C4-2B (cell line): ENCODE results near the gene TMTC4.

Experiments used
- H3K27ac ChIP-seq: fragments of 450-650 bp; 2 replicates; pipeline ENCODE4 v1.5.1; 2017
- ZFX ChIP-seq: fragments of 450-650 bp; IDR thresholded peaks from 2 replicates; pipeline ENCODE4 v1.6.1; 2017
- TF ChIP-seq, protein P1 (sequence below): fragments of 450-650 bp; conservative IDR thresholded peaks from 2 replicates; pipeline ENCODE4 v1.5.1; 2017; ENCODE audit warnings: mild to moderate bottlenecking

The TMTC4 gene, protein sequence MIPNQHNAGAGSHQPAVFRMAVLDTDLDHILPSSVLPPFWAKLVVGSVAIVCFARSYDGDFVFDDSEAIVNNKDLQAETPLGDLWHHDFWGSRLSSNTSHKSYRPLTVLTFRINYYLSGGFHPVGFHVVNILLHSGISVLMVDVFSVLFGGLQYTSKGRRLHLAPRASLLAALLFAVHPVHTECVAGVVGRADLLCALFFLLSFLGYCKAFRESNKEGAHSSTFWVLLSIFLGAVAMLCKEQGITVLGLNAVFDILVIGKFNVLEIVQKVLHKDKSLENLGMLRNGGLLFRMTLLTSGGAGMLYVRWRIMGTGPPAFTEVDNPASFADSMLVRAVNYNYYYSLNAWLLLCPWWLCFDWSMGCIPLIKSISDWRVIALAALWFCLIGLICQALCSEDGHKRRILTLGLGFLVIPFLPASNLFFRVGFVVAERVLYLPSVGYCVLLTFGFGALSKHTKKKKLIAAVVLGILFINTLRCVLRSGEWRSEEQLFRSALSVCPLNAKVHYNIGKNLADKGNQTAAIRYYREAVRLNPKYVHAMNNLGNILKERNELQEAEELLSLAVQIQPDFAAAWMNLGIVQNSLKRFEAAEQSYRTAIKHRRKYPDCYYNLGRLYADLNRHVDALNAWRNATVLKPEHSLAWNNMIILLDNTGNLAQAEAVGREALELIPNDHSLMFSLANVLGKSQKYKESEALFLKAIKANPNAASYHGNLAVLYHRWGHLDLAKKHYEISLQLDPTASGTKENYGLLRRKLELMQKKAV

GRCh38 chr13:100674572-100674871 lies at the start of gene TMTC4:
TMTC4 (minus strand) TSS chr13:100674795; CDS start chr13:100670362, 4,433 bp downstream.
- H3K27ac ChIP-seq: peak within 1 kb of the TSS; percentile 88
- peak; percentile 78 for TF ChIP-seq ZFX
- TF ChIP-seq, protein P1, sequence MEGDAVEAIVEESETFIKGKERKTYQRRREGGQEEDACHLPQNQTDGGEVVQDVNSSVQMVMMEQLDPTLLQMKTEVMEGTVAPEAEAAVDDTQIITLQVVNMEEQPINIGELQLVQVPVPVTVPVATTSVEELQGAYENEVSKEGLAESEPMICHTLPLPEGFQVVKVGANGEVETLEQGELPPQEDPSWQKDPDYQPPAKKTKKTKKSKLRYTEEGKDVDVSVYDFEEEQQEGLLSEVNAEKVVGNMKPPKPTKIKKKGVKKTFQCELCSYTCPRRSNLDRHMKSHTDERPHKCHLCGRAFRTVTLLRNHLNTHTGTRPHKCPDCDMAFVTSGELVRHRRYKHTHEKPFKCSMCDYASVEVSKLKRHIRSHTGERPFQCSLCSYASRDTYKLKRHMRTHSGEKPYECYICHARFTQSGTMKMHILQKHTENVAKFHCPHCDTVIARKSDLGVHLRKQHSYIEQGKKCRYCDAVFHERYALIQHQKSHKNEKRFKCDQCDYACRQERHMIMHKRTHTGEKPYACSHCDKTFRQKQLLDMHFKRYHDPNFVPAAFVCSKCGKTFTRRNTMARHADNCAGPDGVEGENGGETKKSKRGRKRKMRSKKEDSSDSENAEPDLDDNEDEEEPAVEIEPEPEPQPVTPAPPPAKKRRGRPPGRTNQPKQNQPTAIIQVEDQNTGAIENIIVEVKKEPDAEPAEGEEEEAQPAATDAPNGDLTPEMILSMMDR: no peak

- TF ChIP-seq, protein P1: no peak
- no peak for TF ChIP-seq ZFX
- no peak overlapping the region for H3K27ac ChIP-seq
Observed at GRCh38 chr13:100722517-100722916, 47.9 kb upstream of the TMTC4 start.

DNA sequence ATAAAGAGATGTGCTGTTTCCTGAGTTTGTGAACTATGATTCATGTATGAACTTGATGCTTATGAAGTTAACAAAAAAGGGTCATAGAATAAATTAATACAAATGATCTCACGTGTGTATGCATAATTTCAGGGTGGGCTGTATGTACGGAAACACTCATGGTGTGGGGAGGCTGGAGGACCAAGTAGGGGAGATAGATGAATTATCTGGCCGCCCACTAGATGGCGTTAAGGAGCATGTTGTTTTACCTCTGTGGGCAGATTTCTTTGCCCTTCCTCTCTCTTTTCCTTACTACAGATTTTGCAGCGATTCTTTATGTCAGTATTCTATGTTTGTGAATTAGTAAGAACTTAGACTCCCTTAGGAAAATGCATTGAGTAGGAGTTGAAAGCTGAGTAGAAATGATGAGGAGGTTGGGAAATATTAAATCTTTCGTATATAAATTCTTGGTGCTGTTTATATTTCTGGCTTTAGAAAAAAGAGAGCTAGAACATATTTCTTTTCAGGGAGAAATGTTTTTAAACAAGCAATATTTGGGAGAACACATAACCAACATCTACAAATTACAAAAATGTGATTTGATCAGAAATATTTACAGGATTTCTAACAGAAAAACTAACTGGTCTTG lies 47.4 kb upstream of the TMTC4 start:
- H3K27ac ChIP-seq: no peak overlapping the region
- TF ChIP-seq, protein P1: peak; percentile 82
- TF ChIP-seq ZFX: no peak

- no peak for TF ChIP-seq ZFX
- TF ChIP-seq, protein P1: no peak
- no peak overlapping the region for H3K27ac ChIP-seq
Observed at GRCh38 chr13:100715604-100716003, 41.0 kb upstream of the TMTC4 start.

DNA sequence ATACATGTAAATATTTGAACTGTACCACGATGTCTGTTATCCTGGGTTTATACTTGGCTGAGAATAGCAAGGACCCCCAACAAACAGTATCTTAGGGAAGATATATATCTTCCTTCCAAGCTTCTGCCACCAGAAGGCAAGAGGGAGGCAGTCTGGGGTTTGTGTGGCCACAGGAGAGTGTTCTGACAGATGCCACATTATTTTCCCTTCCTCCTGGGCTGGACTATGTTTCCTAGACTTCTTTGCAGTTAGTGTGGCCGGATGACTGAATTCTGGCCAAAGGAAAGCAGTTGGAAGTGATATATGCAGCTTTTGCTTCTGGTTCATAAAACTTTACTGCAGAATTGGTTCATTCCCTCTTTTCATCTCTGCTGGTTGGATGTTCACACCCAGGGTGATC lies 39.9 kb upstream of the TMTC4 start:
- no peak overlapping the region for H3K27ac ChIP-seq
- no peak for TF ChIP-seq ZFX
- TF ChIP-seq, protein P1: no peak

DNA sequence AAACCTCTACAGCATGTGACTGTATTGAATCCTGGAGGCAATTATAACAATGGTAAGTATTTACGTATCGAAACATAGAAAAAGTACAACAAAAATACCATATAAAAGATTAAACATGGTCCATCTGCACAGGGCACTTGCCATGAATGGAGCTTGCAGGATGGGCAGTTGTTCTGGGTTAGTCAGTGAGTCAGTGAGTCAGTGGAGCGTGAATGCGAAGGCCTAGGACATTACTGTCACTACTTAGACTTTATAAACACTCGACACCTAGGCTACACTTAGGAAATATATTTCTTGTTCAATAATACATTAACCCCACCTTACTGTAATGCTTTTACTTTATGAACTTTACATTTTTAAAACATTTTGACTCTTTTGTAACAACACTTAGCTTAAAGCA lies 35.6 kb upstream of the TMTC4 start:
- no peak overlapping the region for H3K27ac ChIP-seq
- TF ChIP-seq, protein P1: no peak
- no peak for TF ChIP-seq ZFX
